ENCODE measurements around the gene DPF3. TPM values are rescaled to one million over a fixed set of nuclear protein-coding genes. Genes with fewer than 3 reads are reported as not detected.

Gene DPF3
- total RNA-seq, 2 donors from 2014 or later, result 11.0 TPM; not detected in 1

GRCh38 chr14:72802588-72802946 is 91.3 kb downstream of the DPF3 start:
- no peak overlapping the region for H3K27ac ChIP-seq
- no peak for DNase-seq (ENCODE audit: low spot score)
- no peaks in the 10 kb centered on the region for H3K36me3 ChIP-seq
- 93% methylated on average over 3 of the region's 3 CpGs for WGBS
- intact Hi-C loops (cut with DNase I), result no loop called here
- no peaks in the 10 kb centered on the region for H3K4me1 ChIP-seq (replicated peaks)
- no peak overlapping the region for H3K4me3 ChIP-seq
- H3K27me3 ChIP-seq (replicated peaks; ENCODE audit: insufficient read depth), result no peaks in the 10 kb centered on the region
- no peaks in the 10 kb centered on the region for H3K9me3 ChIP-seq
- TF ChIP-seq POLR2A (IDR thresholded peaks at IDR 0.05), result no peak
- no peak for TF ChIP-seq CTCF (IDR thresholded peaks at IDR 0.05)
- TF ChIP-seq POLR2AphosphoS5 (IDR thresholded peaks at IDR 0.05), result no peak

- no peak overlapping the region for H3K4me3 ChIP-seq
- no peak overlapping the region for H3K27ac ChIP-seq
- H3K27me3 ChIP-seq (replicated peaks; ENCODE audit: insufficient read depth), result no peaks in the 10 kb centered on the region
- H3K9me3 ChIP-seq, result no peaks in the 10 kb centered on the region
- intact Hi-C loops (cut with DNase I), result no loop called here
- H3K4me1 ChIP-seq (replicated peaks), result no peaks in the 10 kb centered on the region
- no peak for DNase-seq (ENCODE audit: low spot score)
- TF ChIP-seq CTCF (IDR thresholded peaks at IDR 0.05), result no peak
- TF ChIP-seq POLR2A (IDR thresholded peaks at IDR 0.05), result no peak
- no peak for TF ChIP-seq POLR2AphosphoS5 (IDR thresholded peaks at IDR 0.05)
- WGBS, result 88% methylated on average over 5 of the region's 5 CpGs
- H3K36me3 ChIP-seq, result no peaks in the 10 kb centered on the region
Observed at GRCh38 chr14:72801836-72802587, 91.9 kb downstream of the DPF3 start.

- no peaks in the 10 kb centered on the region for H3K27me3 ChIP-seq (replicated peaks; ENCODE audit: insufficient read depth)
- intact Hi-C loops (cut with DNase I), result no loop called here
- H3K27ac ChIP-seq, result no peak overlapping the region
- no peak for DNase-seq (ENCODE audit: low spot score)
- no peaks in the 10 kb centered on the region for H3K9me3 ChIP-seq
- 78% methylated on average over 4 of the region's 4 CpGs for WGBS
- H3K4me3 ChIP-seq, result no peak overlapping the region
- TF ChIP-seq POLR2A (IDR thresholded peaks at IDR 0.05), result no peak
- TF ChIP-seq CTCF (IDR thresholded peaks at IDR 0.05), result no peak
- H3K4me1 ChIP-seq (replicated peaks), result no peaks in the 10 kb centered on the region
- H3K36me3 ChIP-seq, result no peaks in the 10 kb centered on the region
Observed at GRCh38 chr14:72801381-72801812, 92.5 kb downstream of the DPF3 start.

GRCh38 chr14:72800848-72801370 is 93.0 kb downstream of the DPF3 start:
- Histone ChIP-seq H3K4me3 (no peak overlapping the region), H3K27me3 (replicated peaks; ENCODE audit: insufficient read depth) (no peaks in the 10 kb centered on the region), H3K36me3 (no peaks in the 10 kb centered on the region), H3K4me1 (replicated peaks) (no peaks in the 10 kb centered on the region), H3K9me3 (no peaks in the 10 kb centered on the region), H3K27ac (no peak overlapping the region)
- WGBS, result 73% methylated on average over 4 of the region's 4 CpGs
- intact Hi-C loops (cut with DNase I), result no loop called here
- no peak for DNase-seq (ENCODE audit: low spot score)
- TF ChIP-seq CTCF (IDR thresholded peaks at IDR 0.05) (no peak), POLR2A (IDR thresholded peaks at IDR 0.05) (no peak), POLR2AphosphoS5 (IDR thresholded peaks at IDR 0.05) (no peak)

GRCh38 chr14:72800296-72800695 is 93.6 kb downstream of the DPF3 start:
- 94% methylated on average over 2 of the region's 2 CpGs for WGBS
- no peak for TF ChIP-seq CTCF (IDR thresholded peaks at IDR 0.05)
- no peaks in the 10 kb centered on the region for H3K4me1 ChIP-seq (replicated peaks)

More at GRCh38 chr14:72800296-72800695, 93.6 kb downstream of the DPF3 start:
- no peaks in the 10 kb centered on the region for H3K9me3 ChIP-seq
- no peak overlapping the region for H3K4me3 ChIP-seq
- intact Hi-C loops (cut with DNase I), result no loop called here
- H3K36me3 ChIP-seq, result no peaks in the 10 kb centered on the region
- H3K27ac ChIP-seq, result no peak overlapping the region
- DNase-seq (ENCODE audit: low spot score), result no peak
- H3K27me3 ChIP-seq (replicated peaks; ENCODE audit: insufficient read depth), result no peaks in the 10 kb centered on the region

Data from prostate gland (tissue), 2 donors.